HG03039 (cell line): ENCODE measurements around the gene NECAB3.
"Not testable (repeated sequence)": the region's sequence is repeated elsewhere in the genome, so short reads cannot be mapped to it uniquely, and the experiment has no call there.

ENCODE experiments used
- ATAC-seq: cut with Tn5 transposase; IDR thresholded peaks from one replicate; pipeline ENCODE4 v1.9.1; 2021; ENCODE audit warnings: mild to moderate bottlenecking, moderate library complexity; ENCODE audit not compliant: unreplicated experiment

The NECAB3 gene, protein sequence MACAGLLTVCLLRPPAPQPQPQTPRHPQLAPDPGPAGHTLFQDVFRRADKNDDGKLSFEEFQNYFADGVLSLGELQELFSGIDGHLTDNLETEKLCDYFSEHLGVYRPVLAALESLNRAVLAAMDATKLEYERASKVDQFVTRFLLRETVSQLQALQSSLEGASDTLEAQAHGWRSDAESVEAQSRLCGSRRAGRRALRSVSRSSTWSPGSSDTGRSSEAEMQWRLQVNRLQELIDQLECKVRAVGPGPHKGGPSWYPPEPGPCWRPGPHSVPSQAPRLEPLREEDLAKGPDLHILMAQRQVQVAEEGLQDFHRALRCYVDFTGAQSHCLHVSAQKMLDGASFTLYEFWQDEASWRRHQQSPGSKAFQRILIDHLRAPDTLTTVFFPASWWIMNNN

DNA sequence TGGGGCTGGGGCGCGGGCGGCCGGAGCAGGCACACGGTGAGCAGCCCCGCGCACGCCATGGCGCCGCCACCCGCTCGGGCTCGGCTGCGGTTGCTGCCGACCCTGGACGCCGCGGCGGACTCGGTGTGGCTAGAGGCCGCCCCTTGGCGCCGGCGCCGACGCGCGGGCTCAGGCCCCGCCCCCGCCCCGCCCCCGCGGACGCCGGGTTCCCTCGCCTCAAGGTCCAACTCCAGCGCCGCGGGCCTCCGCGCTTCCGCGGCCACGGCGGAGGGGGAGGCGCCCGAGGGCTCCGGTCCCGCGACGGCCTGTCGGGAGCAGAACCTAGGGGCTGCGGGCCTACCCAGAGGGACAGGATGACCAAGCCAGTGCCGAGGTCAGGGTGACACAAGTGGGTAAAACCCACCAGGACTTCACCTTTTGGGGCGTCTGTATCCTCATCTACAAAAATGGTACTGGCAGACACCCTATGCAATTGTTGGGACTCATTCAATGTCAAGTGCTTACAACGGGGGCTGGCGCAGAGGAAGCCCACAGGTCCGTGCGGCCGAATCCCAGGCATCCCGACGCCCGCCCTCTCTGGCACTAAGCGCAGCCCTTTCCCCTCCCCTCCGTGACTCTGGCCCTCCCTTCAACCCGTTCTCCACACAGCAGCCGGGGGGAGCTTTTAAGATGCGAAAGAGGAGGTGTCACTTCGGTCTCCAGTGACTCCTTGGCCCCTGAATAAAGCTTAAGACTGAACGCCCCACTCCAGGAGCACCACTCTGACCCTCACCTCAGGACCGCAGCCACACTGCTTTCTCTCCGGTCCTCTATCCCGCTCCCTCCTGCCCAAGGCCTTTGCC lies at the start of gene NECAB3:
Gene NECAB3 (minus strand): TSS at position 135 of the 842 bp plus-strand sequence. CDS start 76 bp downstream, at position 59.
- ATAC-seq = peak; percentile 59

DNA sequence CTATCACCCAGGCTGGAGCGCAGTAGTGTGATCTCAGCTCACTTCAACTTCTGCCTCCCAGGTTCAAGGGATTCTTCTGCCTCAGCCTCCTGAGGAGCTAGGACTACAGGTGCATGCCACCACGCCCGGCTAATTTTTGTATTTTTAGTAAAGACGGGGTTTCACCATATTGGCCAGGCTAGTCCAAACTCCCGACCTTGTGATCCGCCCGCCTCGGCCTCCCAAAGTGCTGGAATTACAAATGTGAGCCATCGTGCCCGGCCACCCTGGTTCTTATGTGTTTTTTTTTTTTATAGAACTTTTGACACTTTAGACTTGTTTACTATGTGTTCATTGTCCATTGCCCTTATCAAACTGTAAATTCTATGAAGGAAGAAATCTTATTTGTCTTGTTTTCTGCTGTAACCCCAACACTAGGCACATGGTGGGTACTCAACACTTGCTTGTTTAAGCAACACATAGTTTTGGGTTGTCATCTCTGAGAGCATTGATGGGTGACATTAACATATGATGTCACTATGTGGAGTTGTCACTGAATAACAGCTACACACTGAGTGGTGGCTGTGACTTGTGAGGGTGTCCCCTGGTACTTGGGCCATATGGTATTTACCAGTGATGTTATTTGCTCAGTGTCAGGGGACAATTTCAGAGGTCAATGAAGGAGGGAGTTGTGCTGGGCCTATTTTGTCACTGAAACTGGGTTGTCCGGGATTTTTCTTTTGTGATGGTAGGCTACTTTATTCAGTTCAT lies 47.3 kb upstream of the NECAB3 start:
- ATAC-seq = no peak

DNA sequence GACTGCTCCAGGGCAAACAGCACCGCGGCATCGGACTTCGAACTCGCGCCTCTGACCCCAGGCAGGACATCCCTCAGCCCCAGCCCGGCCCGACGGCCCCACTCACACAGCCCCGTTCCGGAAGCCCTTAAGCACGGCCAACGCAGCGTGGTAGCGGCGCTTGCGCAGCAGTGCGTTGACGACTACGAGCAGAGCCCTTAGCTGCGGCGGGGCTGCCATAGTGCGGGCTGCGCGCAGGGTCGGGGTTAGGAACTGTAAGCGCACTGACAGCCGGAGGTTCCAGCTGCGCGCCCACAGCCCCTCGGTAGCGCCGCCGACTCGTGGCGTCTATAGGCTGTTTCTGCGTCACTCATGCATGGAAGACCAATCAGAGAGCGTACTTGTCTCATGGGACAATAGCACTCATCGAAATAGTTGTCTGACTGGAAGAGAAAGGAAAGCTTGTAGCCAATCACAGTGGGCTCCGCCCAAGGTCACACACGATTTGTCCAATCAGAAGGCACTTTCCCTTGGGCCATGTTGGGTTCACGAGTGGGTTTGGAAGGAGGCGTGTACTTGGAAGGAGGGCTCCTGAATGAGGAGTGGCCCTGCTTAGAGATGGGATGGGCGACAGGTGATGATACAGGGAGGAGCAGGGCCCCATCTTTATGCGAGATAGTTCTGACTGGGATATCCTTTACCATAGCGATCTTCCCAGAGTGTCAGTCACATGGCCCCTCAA lies 45.9 kb upstream of the NECAB3 start, which contains the start of gene PXMP4:
Gene PXMP4 (minus strand): TSS at position 322 of the 721 bp plus-strand sequence. CDS start 103 bp downstream, at position 219.
- ATAC-seq = peak; percentile 94

DNA sequence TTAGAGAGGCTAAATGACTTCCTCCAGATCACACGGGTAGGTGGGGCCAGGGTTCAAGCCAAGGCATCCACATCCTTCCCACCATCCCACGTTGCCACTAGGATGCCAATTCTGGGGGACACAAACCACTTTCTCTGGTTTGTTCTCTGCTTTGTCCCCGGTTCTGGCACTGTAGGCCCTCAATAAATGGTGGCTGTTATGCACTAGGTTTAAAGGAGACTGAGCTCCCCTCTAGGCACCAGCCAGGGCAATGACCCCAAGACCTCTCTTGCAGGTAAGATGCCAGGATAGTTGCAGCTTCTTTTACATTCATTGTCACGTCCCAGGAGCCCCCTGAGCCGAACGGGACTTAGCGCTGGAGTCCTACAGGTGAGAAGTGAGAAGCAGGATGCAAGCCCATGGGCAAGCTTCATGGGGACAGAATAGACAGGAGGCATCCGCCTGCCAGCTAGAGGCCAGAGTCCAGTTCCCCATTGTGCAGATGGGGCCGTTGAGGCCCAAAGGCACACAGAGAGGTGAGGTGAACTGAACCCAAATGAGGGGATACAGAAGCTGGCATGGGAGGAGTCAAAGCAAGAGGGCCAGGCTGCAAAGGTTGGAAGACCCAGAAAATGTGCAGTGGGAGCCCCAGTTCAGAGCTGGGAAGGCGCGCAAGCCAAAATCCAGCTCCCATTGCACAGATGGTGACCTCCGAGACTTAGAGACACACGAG lies 45.2 kb upstream of the NECAB3 start:
- no peak for ATAC-seq

DNA sequence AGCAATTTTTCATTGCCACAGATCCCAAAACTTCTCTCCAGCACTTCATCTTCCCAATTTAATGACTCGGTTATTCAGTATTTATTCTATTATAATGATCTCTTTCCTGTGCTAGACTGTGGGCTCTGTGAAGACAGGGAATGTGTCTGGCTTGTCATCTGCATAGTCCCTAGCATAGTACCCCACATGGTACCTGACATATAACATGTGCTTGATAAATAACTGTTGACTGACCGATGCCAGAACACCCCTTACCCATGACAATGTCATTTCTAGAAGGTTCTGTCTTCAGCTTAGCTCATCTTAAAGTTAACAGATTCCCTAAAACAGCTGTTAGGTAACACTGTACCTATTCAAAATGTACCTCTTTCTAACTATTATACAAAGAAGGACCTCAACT lies 42.3 kb upstream of the NECAB3 start:
- no peak for ATAC-seq

DNA sequence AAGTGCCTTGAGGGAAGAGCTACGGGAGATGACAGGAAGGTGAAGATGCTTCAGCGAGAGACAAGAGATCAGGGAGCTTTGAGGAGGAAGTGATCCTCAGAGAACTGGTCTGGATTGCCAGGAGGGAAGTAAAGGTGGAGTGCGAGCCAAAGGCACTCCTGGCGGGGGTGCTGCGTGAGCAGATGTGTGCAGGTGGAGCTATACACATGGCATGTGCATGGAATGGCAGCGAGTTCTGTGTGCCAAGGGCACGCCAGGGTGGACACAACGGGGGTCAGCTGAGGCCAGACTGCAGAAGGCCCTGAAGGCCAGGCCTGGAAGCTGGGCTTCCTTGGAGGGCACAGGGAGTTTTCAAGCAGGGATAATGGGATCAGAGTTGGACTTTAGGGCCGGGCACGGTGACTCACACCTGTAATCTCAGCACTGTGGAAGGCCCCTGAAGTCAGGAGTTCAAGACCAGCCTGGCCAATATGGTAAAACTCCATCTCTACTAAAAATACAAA lies 39.7 kb upstream of the NECAB3 start:
- ATAC-seq = no peak

DNA sequence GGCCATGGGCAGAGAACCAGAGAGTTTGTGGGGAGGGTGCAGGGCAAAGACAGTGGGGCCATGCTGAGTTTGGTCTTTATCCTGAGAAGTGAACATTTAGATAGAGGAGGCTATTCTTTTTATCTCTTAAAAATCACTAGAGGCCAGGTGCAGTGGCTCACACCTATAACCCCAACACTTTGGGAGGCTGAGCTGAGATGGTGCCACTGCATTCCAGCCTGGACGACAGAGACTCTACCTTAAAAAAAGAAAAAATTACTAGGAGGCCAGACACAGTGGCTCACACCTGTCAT lies 37.2 kb upstream of the NECAB3 start:
- no peak for ATAC-seq

DNA sequence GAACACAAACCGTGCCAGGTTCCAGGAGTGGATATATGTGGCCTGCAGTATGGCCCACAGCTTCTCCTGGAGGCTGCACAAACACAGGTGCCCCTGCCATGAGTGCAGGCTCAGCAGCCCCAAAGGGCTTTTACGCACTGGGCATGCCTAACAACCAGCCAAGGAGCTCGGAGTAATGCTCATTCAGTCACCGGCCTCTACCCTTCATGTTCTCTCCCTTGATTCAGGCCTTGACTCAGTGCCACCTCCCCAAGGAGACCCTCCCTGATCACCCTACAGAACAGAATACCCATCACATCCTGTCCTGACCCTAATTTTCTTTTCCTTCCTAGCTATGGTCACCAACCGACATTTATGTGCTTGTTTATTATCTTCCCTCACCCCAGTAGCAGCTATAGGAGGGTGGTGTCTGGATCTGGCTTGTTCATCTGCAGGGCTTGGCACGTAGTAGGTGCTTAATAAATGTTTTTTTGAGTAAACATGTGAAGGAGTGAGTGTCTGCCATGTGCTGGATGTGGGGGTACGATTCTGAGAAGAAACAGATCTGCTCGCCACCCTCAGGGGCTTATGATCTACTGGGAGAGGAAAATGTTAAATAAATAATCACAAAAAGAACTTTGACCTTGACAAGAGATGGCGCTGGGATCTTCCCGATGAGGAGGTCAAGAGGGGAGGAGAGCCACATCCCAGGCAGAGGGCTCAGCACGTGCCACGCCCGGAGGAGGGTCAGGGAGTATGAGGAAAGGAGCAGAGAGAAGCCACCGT lies 36.6 kb upstream of the NECAB3 start:
- ATAC-seq = no peak

DNA sequence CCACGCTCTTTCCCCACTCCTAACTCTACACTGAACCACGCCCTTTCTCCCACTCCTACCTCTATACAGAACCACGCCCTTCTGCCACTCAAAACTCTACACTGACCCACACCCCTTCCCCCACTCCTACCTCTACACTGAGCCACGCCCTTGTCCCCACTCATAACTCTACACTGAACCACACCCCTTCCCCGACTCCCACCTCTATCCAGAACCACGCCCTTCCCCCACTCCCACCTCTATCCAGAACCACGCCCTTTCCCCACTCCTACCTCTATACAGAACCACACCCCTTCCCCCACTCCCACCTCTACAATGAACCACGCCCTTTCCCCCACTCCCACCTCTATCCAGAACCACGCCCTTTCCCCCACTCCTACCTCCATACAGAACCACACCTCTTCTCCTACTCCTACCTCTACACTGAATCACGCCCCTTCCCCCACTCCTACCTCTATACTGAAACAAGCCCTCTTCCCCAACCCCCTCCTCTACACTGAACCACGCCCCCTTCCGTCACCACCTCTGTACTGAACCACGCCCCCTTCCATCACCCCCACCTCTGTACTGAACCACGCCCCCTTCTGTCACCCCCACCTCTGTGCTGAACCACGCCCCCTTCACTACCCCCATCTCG lies 35.8 kb upstream of the NECAB3 start:
- ATAC-seq = no peak

DNA sequence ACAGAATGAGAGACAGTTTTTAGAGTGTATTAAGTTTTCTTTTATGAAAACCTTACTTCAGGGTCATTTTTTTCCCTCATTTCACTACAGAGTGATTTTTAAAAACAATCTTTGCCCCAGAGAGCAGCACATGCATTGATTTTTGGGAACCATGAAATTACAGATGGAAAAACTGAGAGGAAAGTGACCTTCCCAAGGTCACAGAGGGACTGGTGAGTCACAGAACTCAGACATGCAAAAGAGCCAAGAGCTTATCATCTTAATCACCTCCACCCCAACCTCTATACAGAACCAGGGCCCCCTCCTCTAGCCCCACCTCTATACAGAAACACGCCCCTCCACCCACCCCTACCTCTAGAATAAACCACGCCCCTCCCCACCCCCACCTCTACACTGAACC lies 35.2 kb upstream of the NECAB3 start:
- no peak for ATAC-seq

DNA sequence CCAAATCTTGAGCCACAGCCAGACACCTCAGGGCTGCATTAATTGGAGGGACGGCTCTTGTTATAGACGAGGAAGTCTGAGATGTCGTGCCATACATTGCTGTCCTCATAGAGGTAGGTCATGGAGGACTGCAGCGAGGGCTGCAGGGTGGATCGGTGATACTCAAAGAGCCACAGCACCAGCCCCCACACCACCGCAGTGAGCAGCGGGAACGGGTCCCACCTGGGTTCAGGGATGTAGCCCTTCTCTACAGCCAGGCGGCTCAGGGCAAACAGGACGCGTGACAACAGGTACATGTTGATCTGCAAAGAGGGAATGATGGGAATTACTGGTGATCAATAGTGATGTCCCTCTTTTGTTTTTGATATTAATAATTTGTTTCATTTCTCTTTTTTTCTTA lies 33.4 kb upstream of the NECAB3 start:
- no peak for ATAC-seq

DNA sequence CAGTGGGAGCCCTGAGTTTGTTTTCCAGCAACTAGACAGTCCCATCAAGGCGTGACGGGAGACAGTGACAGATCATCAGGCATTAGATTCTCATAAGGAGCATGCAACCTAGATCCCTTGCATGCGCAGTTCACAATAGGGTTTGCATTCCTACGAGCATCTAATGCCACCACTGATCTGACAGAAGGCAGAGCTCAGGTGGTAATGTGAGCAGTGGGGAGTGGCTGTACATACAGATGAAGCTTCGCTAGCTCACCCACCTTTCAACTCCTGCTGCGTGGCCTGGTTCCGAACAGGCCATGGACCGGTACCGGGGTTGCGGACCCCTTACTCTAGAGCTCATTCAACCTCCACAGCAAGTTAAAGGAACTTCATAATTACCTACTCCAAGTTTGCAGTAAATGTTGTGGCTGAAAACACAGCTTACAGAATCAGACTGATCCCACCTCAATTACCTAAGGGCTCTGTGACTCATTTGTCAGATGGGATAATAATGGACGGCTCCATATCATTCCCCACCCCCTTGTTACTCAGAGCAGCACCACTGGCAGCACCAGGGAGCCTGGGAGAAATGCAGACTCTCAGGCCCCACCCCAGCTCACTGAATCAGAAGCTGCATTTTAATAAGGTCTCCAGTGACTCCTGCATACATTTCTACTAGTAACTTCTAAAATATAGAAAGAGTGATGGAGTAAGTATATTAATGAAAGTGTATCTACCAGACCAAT lies 30.1 kb upstream of the NECAB3 start:
- ATAC-seq = no peak

DNA sequence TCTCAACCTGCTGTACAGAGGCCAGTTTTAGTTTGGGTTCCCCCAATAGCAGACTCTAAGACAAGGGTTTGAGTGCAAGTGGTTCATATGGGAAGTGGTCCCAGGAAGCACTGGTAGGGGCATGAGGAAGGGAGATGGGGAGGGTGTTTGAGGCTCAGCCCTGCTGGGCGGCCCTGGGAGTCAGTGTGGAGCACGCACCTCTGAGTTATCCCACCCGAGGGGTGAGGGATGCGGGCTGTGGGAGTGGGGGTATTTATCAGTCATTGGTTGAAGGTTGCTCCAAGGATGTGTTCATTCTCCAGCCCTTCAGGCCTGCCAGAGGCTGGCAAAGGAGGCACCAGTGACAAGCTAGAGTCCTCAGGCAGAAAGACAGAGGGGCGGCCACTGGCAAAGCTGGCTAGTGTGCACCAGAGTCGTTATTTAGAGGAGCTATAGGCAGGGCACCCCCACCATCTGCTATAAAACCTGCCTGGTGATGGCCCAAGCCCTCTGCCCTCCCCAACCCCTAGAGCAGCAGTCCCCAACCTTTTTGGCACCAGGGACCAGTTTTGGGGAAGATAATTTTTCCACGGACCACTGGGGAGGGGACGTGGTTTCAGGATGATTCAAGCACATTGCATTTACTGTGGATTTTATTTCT lies 29.4 kb upstream of the NECAB3 start:
- ATAC-seq = no peak

DNA sequence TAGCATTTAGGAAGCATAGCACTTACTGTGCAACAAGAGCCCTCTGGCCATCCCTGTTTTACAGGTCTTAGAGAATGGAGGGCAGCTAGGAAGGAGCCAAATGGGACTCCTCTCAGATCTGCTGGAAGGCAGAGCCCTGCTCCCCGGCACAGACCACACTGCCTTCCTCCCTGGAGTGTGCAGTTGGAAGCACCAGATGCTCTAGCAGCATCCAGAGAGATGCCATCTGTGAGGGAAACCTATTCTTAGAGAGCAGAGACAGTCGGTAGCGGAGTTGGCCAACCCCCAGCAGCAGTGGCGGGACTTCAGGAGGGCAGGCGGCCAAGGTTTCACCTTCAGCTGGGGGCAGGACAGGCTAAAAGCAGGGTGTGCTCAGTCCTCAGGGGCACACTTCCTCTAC lies 28.6 kb upstream of the NECAB3 start:
- no peak for ATAC-seq

DNA sequence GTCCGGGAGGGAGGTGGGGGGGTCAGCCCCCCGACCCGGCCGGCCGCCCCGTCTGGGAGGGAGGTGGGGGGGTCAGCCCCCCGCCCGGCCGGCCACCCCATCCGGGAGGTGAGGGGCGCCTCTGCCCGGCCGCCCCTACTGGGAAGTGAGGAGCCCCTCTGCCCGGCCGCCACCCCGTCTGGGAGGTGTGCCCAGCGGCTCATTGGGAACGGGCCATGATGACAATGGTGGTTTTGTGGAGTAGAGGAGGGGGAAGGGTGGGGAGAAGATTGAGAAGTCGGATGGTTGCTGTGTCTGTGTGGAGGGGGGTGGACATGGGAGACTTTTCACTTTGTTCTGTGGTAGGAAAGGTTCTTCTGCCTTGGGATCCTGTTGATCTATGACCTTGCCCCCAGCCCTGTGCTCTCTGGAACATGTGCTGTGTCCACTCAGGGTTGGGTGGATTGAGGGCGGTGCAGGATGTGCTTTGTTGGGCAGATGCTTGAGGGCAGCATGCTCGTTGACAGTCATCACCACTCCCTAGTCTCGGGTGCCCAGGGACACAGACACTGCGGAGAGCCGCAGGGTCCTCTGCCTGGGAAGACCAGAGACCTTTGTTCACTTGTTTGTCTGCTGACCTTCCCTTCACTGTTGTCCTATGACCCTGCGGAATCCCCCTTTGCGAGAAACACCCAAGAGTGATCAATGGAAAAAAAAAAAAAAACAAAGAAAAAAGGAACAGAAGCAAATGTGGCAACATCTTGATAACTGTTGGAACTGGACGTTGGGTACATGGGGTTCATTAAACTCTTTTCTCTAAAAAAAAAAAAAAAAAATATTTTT lies 27.6 kb upstream of the NECAB3 start:
- ATAC-seq = no peak

DNA sequence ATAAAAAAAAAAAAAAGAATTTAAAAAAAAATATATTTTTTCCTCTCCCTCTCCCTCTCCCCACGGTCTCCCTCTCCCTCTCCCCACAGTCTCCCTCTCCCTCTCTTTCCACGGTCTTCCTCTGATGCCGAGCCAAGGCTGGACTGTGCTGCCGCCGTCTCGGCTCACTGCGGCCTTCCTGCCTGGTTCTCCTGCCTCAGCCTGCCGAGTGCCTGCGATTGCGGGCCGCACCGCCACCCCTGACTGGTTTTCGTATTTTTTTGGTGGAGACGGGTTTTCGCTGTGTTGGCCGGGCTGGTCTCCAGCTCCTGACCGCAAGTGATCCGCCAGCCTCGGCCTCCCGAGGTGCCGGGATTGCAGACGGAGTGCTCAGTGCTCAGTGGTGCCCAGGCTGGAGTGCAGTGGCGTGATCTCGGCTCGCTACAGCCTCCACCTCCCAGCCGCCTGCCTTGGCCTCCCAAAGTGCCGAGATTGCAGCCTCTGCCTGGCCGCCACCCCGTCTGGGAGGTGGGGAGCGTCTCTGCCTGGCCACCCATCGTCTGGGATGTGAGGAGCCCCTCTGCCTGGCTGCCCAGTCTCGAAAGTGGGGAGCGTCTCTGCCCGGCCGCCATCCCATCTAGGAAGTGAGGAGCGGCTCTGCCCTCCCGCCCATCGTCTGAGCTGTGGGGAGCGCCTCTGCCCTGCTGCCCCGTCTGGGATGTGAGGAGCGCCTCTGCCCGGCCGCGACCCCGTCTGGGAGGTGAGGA lies 26.6 kb upstream of the NECAB3 start:
- not testable (repeated sequence) for ATAC-seq
